ENCODE data around the gene TNNI3. TPM values are rescaled to one million over a fixed set of nuclear protein-coding genes. Genes with fewer than 3 reads are reported as not detected.
"Not testable (repeated sequence)": the region's sequence is repeated elsewhere in the genome, so short reads cannot be mapped to it uniquely, and the experiment has no call there.

The TNNI3 gene
- total and polyA plus RNA-seq, 2 of the 4 experiments (the other 2 are of a cell fraction), result not detected

DNA sequence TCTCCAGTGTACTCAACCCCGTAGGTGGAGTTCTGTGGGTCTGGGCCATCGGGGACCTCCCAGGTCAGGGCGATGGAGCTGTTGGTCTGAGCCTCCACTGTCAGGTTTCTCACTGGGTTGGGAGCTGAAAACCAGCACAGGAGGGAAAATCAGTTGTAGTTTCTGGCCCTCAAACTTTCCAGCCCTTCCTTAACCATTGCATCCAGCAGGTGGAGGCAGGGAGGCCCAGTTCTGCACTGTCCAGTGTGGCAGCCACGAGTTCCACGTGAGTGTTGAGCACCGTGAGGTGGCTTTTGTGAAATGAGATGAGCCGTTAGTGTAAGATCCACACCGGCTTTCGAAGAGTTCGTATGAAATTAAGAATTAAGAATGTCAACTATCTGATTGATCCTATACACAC is 44.7 kb upstream of the TNNI3 start:
- H2BK15ac ChIP-seq (ENCODE audit: low read depth, low read length); H2BK120ac ChIP-seq (ENCODE audit: low read depth, low read length); H2AFZ ChIP-seq (replicated peaks; ENCODE audit: low read length, poor library complexity); ATAC-seq (ENCODE audit: low read depth); H3K56ac ChIP-seq (ENCODE audit: extremely low read depth, insufficient read depth, low read length); H3K9ac ChIP-seq (ENCODE audit: low read depth, low read length); POLR2A ChIA-PET (ENCODE audit: unreplicated experiment); H4K91ac ChIP-seq (ENCODE audit: insufficient read depth, low read depth, low read length); H4K8ac ChIP-seq (ENCODE audit: low read depth in 2 of 2, low read length in 2 of 2); H2AK5ac ChIP-seq (ENCODE audit: low read depth, low read length); H4K20me1 ChIP-seq (ENCODE audit: insufficient read depth, low read length); H3K9me1 ChIP-seq (ENCODE audit: insufficient read depth, low read length); H4K5ac ChIP-seq (ENCODE audit: low read depth, low read length); dilution Hi-C loops (cut with HindIII; ENCODE audit: low sequenced_read_pairs, unreplicated experiment); H3K9me3 ChIP-seq (ENCODE audit: control insufficient read depth, insufficient read depth, low read length); BruUV-seq (replicated peaks); H3K23ac ChIP-seq (ENCODE audit: low read depth, low read length); in situ Hi-C loops (cut with MboI; ENCODE audit: low sequenced_read_pairs); H3K4ac ChIP-seq (ENCODE audit: low read depth, low read length); H3K79me1 ChIP-seq (ENCODE audit: low read depth in 1 of 2, low read length in 2 of 2); H3K27me3 ChIP-seq (ENCODE audit: control insufficient read depth, insufficient read depth, low read length); H3K36me3 ChIP-seq (ENCODE audit: control insufficient read depth, insufficient read depth, low read length); intact Hi-C loops (cut with micrococcal nuclease); H3K18ac ChIP-seq (ENCODE audit: low read depth, low read length); CTCF ChIA-PET; H3K27ac ChIP-seq (ENCODE audit: insufficient read depth, low read length); H3K4me2 ChIP-seq (ENCODE audit: low read depth, low read length); DNase-seq; H3K4me1 ChIP-seq (ENCODE audit: control insufficient read depth, insufficient read depth, low read length); H2BK5ac ChIP-seq (ENCODE audit: low read depth, low read length, poor library complexity, severe bottlenecking); H3K4me3 ChIP-seq (ENCODE audit: insufficient read depth, low read depth, low read length); H2BK20ac ChIP-seq (ENCODE audit: low read depth, low read length); H3K14ac ChIP-seq (replicated peaks; ENCODE audit: low read depth, low read length); H2AK9ac ChIP-seq (replicated peaks; ENCODE audit: low read depth, low read length, poor library complexity): not testable (repeated sequence)
- WGBS, 2 experiments (ENCODE audit: extremely low coverage in 2 of 2, insufficient read length in 1 of 2), result no CpG with 5 or more reads among the region's 10 CpGs
- peak; percentile 12; the same call in 1 of the 2 replicates for TF ChIP-seq RAD21 (IDR thresholded peaks at IDR 0.05; ENCODE audit: low read length)
- TF ChIP-seq CTCF (conservative IDR thresholded peaks at IDR 0.05; ENCODE audit: low read depth, low read length), result 0 out of 2 replicates have a peak, but pooled peaks have one; percentile 11
